ENCODE results near the gene USF2.

DNA sequence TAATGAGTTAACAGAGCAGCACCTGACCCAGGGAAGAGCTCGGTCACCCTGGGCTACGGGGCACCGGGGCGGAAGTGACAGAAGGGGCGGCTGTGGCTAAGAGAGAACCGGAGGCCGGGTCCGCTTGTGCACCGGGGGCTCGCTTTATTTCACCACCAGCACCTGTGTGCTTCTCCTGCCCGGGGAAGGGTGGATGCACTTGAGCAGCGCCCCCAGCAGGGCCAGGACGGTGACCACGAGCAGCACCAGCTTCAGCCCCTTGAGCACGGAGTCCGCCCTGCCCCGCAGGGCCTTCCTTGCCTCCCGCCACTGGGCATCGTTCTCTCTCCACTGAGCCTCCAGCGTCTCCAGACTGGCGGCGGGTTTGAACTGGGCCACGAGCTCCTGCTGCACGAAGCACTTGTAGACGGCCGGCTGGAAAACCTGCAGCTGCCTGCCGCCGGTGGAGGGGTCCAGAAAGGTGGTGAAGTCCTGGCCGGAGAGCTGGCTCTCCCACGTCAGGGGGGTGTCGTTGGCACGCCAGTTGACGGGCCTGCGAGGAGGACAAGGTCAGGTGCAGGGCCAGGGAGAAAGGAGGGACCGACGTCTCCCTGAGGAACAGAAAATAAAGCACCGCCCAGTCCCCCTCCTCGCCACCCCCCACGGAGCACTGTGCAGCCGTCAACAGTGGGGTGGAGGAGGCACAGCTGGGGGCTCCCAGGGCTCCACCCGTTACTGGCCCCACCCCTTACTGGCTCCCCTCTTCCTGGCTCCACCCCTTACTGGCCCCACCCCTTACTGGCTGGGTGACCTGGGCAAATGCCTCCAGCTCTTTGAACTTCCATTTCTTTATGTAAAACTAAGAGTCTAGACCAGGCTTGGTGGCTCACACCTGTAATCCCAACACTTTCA, 43.8 kb upstream of the USF2 start:
- no peak for TF ChIP-seq CTCF (IDR thresholded peaks at IDR 0.05; ENCODE audit: poor library complexity)
- TF ChIP-seq EZH2 (IDR thresholded peaks at IDR 0.05; ENCODE audit: borderline replicate concordance): no peak
- TF ChIP-seq EZH2phosphoT487 (IDR thresholded peaks at IDR 0.05; ENCODE audit: low read depth, severe bottlenecking, unreplicated experiment): no peak

Measured in hepatocyte (in vitro differentiated cells).